Neural progenitor cell (in vitro differentiated cells): Measurements from ENCODE around the gene CLTRN. TPM values are rescaled to one million over a fixed set of nuclear protein-coding genes. Genes with fewer than 3 reads are reported as not detected.
"Not testable (repeated sequence)": the region's sequence is repeated elsewhere in the genome, so short reads cannot be mapped to it uniquely, and the experiment has no call there.

ENCODE experiments used
- DNase-seq: peaks from one replicate; pipeline ENCODE4 v3.0.0-alpha.2; 2016; ENCODE audit warnings: low spot score
- H2AFZ ChIP-seq: fragments of 200-600 bp; sonication (generic); replicated peaks from 2 replicates; pipeline ENCODE4 v1.6.1; 2016; ENCODE audit warnings: antibody characterized with exemption
- H3F3A ChIP-seq: fragments of 200-600 bp; sonication (generic); 2 replicates; pipeline ENCODE4 v1.6.1; 2016; ENCODE audit warnings: antibody characterized with exemption, low read depth
- H3K27ac ChIP-seq: fragments of 200-600 bp; sonication (generic); 2 replicates; pipeline ENCODE4 v1.5.1; 2016; ENCODE audit warnings: mild to moderate bottlenecking
- H3K27me3 ChIP-seq: fragments of 200-600 bp; sonication (generic); 2 replicates; pipeline ENCODE4 v1.6.1; 2016; ENCODE audit warnings: mild to moderate bottlenecking, moderate library complexity
- H3K36me3 ChIP-seq: fragments of 200-600 bp; sonication (generic); 2 replicates; pipeline ENCODE4 v1.5.1; 2016
- H3K4me1 ChIP-seq: fragments of 200-600 bp; sonication (generic); 2 replicates; pipeline ENCODE4 v1.6.1; 2016; ENCODE audit warnings: mixed run types
- H3K4me2 ChIP-seq: fragments of 200-600 bp; sonication (generic); 2 replicates; pipeline ENCODE4 v1.6.1; 2016
- H3K4me3 ChIP-seq: fragments of 200-600 bp; sonication (generic); 2 replicates; pipeline ENCODE4 v1.5.1; 2016
- H3K79me2 ChIP-seq: fragments of 200-600 bp; sonication (generic); 2 replicates; pipeline ENCODE4 v1.6.1; 2016; ENCODE audit warnings: low read depth
- H3K9ac ChIP-seq: fragments of 200-600 bp; sonication (generic); 2 replicates; pipeline ENCODE4 v1.6.1; 2016
- H3K9me3 ChIP-seq: fragments of 200-600 bp; sonication (generic); 2 replicates; pipeline ENCODE4 v1.5.1; 2016; ENCODE audit warnings: low read depth
- H4K20me1 ChIP-seq: fragments of 200-600 bp; sonication (generic); 2 replicates; pipeline ENCODE4 v1.6.1; 2016; ENCODE audit warnings: low read depth
- H3K27ac Mint-ChIP-seq: 3 replicates; pipeline ENCODE4 v1.8.0; 2021; ENCODE audit warnings: mixed read lengths
- H3K27me3 Mint-ChIP-seq: 2 replicates; pipeline ENCODE4 v1.8.0; 2022; ENCODE audit warnings: low read depth, mild to moderate bottlenecking, inconsistent platforms, moderate library complexity, mixed read lengths; ENCODE audit not compliant: insufficient read depth
- H3K36me3 Mint-ChIP-seq: 3 replicates; pipeline ENCODE4 v1.8.0; 2021; ENCODE audit warnings: mixed read lengths
- H3K4me1 Mint-ChIP-seq: 3 replicates; pipeline ENCODE4 v1.8.0; 2021; ENCODE audit warnings: mixed read lengths
- H3K4me3 Mint-ChIP-seq: 3 replicates; pipeline ENCODE4 v1.8.0; 2021; ENCODE audit warnings: mild to moderate bottlenecking, moderate library complexity, mixed read lengths
- H3K9me3 Mint-ChIP-seq: 3 replicates; pipeline ENCODE4 v1.8.0; 2020; ENCODE audit warnings: mixed read lengths
- CTCF ChIP-seq: fragments of 200-600 bp; sonication (generic); IDR thresholded peaks from 2 replicates; pipeline ENCODE4 v1.5.1; 2017; ENCODE audit warnings: antibody characterized with exemption, mild to moderate bottlenecking
- EZH2 ChIP-seq: fragments of 200-600 bp; sonication (generic); IDR thresholded peaks from 2 replicates; pipeline ENCODE4 v1.6.1; 2017; ENCODE audit warnings: antibody characterized with exemption, mild to moderate bottlenecking, moderate library complexity
- EZH2phosphoT487 ChIP-seq: fragments of 200-600 bp; sonication (generic); IDR thresholded peaks from 2 replicates; pipeline ENCODE4 v1.6.1; 2017; ENCODE audit warnings: antibody characterized with exemption
- total RNA-seq: library from RNA; depleted of rRNA; stranded (reverse); fragments of >200 nt; gene quantifications from 2 replicates; pipeline ENCODE4 v1.2.3, GENCODE V29; 2015; ENCODE audit warnings: low replicate concordance

The CLTRN gene
- total RNA-seq, 1 donor from 2014 or later, result 3.5 TPM

GRCh38 chrX:15673970-15674369 is 9.4 kb upstream of the CLTRN start:
- no peak overlapping the region for H3K4me3 Mint-ChIP-seq
- peaks cover 2% of the 10 kb centered on the region for H3K27me3 Mint-ChIP-seq
- H3K9me3 Mint-ChIP-seq, result no peaks in the 10 kb centered on the region
- H3K79me2 ChIP-seq, result peaks cover 34% of the 10 kb centered on the region
- peak overlapping the region; percentile 29 for H3K27ac Mint-ChIP-seq
- no peaks in the 10 kb centered on the region for H3K36me3 ChIP-seq
- H3F3A ChIP-seq, result peaks cover 8% of the 10 kb centered on the region
- no peak overlapping the region for H2AFZ ChIP-seq
- H3K9ac ChIP-seq, result peak overlapping the region; percentile 29
- no peak overlapping the region for H3K27ac ChIP-seq
- no peaks in the 10 kb centered on the region for H3K9me3 ChIP-seq
- peak overlapping the region; percentile 78 for H3K4me2 ChIP-seq
- H3K4me3 ChIP-seq, result peak overlapping the region; percentile 74
- H4K20me1 ChIP-seq, result no peaks in the 10 kb centered on the region
- H3K4me1 ChIP-seq, result no peaks in the 10 kb centered on the region
- no peak for DNase-seq
- H3K27me3 ChIP-seq, result no peaks in the 10 kb centered on the region
- peaks cover 17% of the 10 kb centered on the region for H3K4me1 Mint-ChIP-seq
- H3K36me3 Mint-ChIP-seq, result no peaks in the 10 kb centered on the region
- no peak for TF ChIP-seq EZH2phosphoT487
- no peak for TF ChIP-seq EZH2
- no peak for TF ChIP-seq CTCF

- H3K27ac Mint-ChIP-seq, result no peak overlapping the region
- no peaks in the 10 kb centered on the region for H3K9me3 Mint-ChIP-seq
Measured at GRCh38 chrX:15672881-15673280, 8.3 kb upstream of the CLTRN start.

GRCh38 chrX:15663439-15663838 is 1.2 kb downstream of the CLTRN start:
- Histone ChIP-seq H4K20me1 (no peaks in the 10 kb centered on the region), H3K9ac (no peak overlapping the region), H3K4me1 (no peaks in the 10 kb centered on the region), H2AFZ (no peak overlapping the region), H3K27me3 (no peaks in the 10 kb centered on the region), H3K27ac (no peak overlapping the region), H3K4me3 (no peak overlapping the region), H3F3A (no peaks in the 10 kb centered on the region), H3K36me3 (no peaks in the 10 kb centered on the region), H3K9me3 (no peaks in the 10 kb centered on the region), H3K4me2 (no peak overlapping the region), H3K79me2 (no peaks in the 10 kb centered on the region)
- no peak overlapping the region for H3K27ac Mint-ChIP-seq
- peaks cover 5% of the 10 kb centered on the region for H3K27me3 Mint-ChIP-seq
- H3K4me1 Mint-ChIP-seq, result no peaks in the 10 kb centered on the region
- no peak for DNase-seq
- TF ChIP-seq CTCF (no peak), EZH2phosphoT487 (no peak), EZH2 (no peak)
- no peaks in the 10 kb centered on the region for H3K36me3 Mint-ChIP-seq
- H3K4me3 Mint-ChIP-seq, result no peak overlapping the region
- H3K9me3 Mint-ChIP-seq, result no peaks in the 10 kb centered on the region

More at GRCh38 chrX:15672881-15673280, 8.3 kb upstream of the CLTRN start:
- no peaks in the 10 kb centered on the region for H3K36me3 Mint-ChIP-seq
- Histone ChIP-seq H3K36me3 (no peaks in the 10 kb centered on the region), H3K4me2 (no peak overlapping the region), H3K79me2 (peaks cover 23% of the 10 kb centered on the region), H3K4me3 (no peak overlapping the region), H3K27me3 (no peaks in the 10 kb centered on the region), H3K9ac (no peak overlapping the region), H3K27ac (no peak overlapping the region), H3F3A (peaks cover 8% of the 10 kb centered on the region), H3K9me3 (no peaks in the 10 kb centered on the region), H3K4me1 (no peaks in the 10 kb centered on the region), H4K20me1 (no peaks in the 10 kb centered on the region), H2AFZ (no peak overlapping the region)
- H3K4me3 Mint-ChIP-seq, result no peak overlapping the region
- DNase-seq, result no peak
- no peak for TF ChIP-seq EZH2phosphoT487
- TF ChIP-seq CTCF, result no peak
- H3K4me1 Mint-ChIP-seq, result peaks cover 17% of the 10 kb centered on the region
- H3K27me3 Mint-ChIP-seq, result peaks cover 2% of the 10 kb centered on the region

GRCh38 chrX:15654804-15655203 is 9.8 kb downstream of the CLTRN start:
- H3K27ac Mint-ChIP-seq, H3K4me3 ChIP-seq, H3K9ac ChIP-seq, H3K4me1 Mint-ChIP-seq, H2AFZ ChIP-seq, H4K20me1 ChIP-seq, H3K9me3 ChIP-seq, H3K4me2 ChIP-seq, H3K79me2 ChIP-seq, H3K27ac ChIP-seq, H3K36me3 ChIP-seq, H3K4me3 Mint-ChIP-seq, H3K4me1 ChIP-seq, H3K9me3 Mint-ChIP-seq, H3K36me3 Mint-ChIP-seq, DNase-seq, H3K27me3 ChIP-seq, H3F3A ChIP-seq, H3K27me3 Mint-ChIP-seq: not testable (repeated sequence)
